GM18867 (cell line): ENCODE results near the gene TSPAN2.
"Not testable (repeated sequence)": the region's sequence is repeated elsewhere in the genome, so short reads cannot be mapped to it uniquely, and the experiment has no call there.

Source experiments
- ATAC-seq: cut with Tn5 transposase; IDR thresholded peaks from one replicate; pipeline ENCODE4 v1.9.1; 2021; ENCODE audit warnings: mild to moderate bottlenecking, moderate library complexity; ENCODE audit not compliant: unreplicated experiment

TSPAN2 gene

GRCh38 chr1:115041654-115042053 lies 47.6 kb downstream of the TSPAN2 start:
- ATAC-seq: no peak

- ATAC-seq: no peak
Observed at GRCh38 chr1:115040501-115040900, 48.8 kb downstream of the TSPAN2 start.

DNA sequence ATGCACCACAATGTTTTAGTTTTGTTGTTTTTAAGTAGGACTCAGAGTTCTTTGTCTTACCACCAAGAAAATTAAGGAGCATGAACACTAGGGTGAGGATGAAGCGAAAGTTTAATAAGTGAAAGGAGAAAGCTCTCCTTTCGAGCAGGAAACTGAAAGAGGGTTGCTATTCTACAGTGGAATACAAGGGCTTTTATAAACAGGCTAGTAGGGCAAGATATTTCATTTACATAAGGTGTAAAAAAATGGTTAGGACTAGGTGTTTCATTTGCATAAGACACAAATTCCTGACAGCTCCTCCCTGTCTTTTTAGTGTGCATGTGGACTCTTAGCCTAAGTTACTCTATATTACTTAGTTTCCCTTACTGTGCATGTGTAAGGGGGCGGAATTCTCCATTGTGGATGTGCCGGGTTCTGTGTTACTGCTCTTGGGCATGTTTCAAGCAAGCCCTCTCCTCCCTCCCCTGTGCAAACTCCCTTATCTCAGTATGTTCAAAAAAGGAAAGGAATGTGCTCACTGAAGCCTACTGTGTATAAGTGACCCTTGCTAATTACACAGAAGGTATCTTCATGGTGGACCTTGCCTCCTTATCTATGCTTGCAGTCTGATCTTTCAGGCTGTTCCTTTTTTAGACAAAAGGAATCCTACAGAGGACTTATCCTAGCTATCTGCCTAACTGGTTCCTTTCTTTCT lies 52.3 kb downstream of the TSPAN2 start:
- no peak for ATAC-seq

GRCh38 chr1:115035652-115036051 lies 53.7 kb downstream of the TSPAN2 start:
- no peak for ATAC-seq

DNA sequence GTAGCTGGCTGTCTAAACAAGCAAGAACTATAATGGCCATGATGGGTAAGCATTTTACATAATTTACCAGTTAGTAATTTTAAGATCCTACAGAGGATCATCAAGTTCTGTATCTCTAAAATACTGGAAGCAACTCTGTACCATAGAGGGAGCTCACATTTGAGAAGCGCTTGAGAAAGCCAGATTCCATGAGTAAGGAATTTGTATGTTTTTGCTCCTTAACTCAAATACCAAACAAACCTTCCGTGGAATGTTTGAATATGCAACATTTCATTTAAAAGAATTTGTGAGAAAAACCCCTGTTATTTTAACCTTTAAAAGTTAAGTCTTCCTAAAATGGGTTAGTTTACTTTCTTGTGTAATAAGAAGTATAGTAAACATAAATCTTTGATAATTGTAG lies 57.7 kb downstream of the TSPAN2 start:
- ATAC-seq: no peak

GRCh38 chr1:115029526-115029925 lies 59.8 kb downstream of the TSPAN2 start, which contains the start of gene TSHB:
TSHB (plus strand) TSS chr1:115029826; CDS start chr1:115033363, 3,537 bp downstream.
- ATAC-seq: no peak

DNA sequence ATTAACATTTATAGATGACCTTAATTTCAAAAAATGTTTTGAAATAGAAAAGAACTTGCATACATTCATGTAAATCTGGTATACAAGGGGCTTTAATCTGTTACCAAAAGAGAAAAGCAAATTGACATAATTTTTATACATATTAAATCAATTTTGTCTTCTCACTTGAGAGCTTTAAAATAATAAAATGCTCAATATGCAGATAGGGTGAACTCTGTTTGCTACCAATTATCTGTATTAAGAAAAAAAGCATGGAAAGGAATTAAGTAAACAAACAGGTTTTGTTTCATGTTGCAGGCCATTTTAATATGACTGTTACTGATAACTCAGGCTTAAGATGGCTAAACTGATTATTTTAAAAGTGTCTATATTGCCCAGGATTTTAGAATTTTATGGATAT lies 65.7 kb downstream of the TSPAN2 start:
- ATAC-seq: no peak

GRCh38 chr1:115021145-115021544 lies 68.2 kb downstream of the TSPAN2 start:
- no peak for ATAC-seq

DNA sequence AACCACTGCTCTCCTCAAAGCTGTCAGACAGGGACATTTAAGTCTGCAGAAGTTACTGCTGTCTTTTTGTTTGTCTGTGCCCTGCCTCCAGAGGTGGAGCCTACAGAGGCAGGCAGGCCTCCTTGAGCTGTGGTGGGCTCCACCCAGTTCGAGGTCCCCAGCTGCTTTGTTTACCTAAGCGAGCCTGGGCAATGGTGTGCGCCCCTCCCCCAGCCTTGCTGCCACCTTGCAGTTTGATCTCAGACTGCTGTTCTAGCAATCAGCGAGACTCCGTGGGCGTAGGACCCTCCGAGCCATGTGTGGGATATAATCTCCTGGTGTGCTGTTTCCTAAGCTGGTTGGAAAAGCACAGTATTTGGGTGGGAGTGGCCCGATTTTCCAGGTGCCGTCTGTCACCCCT lies 69.8 kb downstream of the TSPAN2 start:
- ATAC-seq: not testable (repeated sequence)

- no peak for ATAC-seq
Observed at GRCh38 chr1:115013792-115014191, 75.5 kb downstream of the TSPAN2 start.

DNA sequence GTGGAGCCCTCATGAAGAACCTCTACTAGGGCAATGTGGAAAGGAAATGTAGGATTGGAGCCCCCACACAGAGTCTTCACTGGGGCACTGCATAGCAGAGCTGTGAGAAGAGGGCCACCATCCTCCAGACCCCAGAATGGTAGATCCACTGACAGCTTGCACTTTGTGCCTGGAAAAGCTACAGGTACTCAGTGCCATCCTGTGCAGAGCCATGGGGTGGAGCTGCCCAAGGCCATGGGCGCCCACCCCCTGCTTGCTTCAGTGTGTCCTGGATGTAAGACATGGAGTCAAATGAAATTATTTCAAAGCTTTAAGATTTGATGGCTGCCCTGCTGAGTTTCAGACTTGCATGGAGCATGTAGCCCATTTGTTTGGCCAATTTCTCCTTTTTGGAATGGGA lies 76.9 kb downstream of the TSPAN2 start:
- no peak for ATAC-seq

DNA sequence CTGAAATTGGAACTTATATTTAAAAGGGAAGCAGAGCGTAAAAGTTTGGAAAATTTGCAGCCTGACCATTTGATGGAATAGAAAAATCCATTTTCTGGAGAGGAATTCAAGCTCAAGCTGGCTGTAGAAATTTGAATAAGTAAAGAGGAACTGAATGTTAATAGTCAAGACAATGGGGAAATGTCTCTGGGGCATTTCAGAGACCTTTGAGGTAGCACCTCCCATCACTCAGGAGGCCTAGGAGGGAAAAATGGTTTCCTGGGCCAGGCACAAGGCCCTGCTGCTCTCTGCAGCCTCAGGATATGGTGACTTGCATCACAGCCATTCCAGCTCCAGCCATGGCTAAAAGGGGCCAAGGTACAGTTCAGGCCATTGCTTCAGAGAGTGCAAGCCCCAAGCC lies 77.3 kb downstream of the TSPAN2 start:
- ATAC-seq: no peak

- no peak for ATAC-seq
Observed at GRCh38 chr1:115006191-115006590, 83.1 kb downstream of the TSPAN2 start.
